ENCODE measurements around the gene SERTAD2. TPM values are rescaled to one million over a fixed set of nuclear protein-coding genes. Genes with fewer than 3 reads are reported as not detected.

Gene SERTAD2
- total RNA-seq, 1 donor from 2014 or later = 21.3 TPM

- no peak for DNase-seq (ENCODE audit: low read depth)
These were observed 19.0 kb upstream of the SERTAD2 start for GRCh38 chr2:64672708-64673107.

GRCh38 chr2:64670047-64670446, 16.3 kb upstream of the SERTAD2 start:
- no peak for DNase-seq (ENCODE audit: low read depth)

GRCh38 chr2:64669288-64669687, 15.6 kb upstream of the SERTAD2 start:
- DNase-seq (ENCODE audit: low read depth) = no peak

- DNase-seq (ENCODE audit: low read depth) = peak; percentile 46
These were observed 14.8 kb upstream of the SERTAD2 start for GRCh38 chr2:64668542-64668941.

- DNase-seq (ENCODE audit: low read depth) = no peak
These were observed 13.8 kb upstream of the SERTAD2 start for GRCh38 chr2:64667535-64667934.

- no peak for DNase-seq (ENCODE audit: low read depth)
These were observed 13.2 kb upstream of the SERTAD2 start for GRCh38 chr2:64666810-64667438.

GRCh38 chr2:64665709-64666108, 12.0 kb upstream of the SERTAD2 start:
- no peak for DNase-seq (ENCODE audit: low read depth)

- no peak for DNase-seq (ENCODE audit: low read depth)
These were observed 9.7 kb upstream of the SERTAD2 start for GRCh38 chr2:64663402-64663801.

- no peak for DNase-seq (ENCODE audit: low read depth)
These were observed 8.0 kb upstream of the SERTAD2 start for GRCh38 chr2:64661741-64662169.

GRCh38 chr2:64659252-64659651, 5.5 kb upstream of the SERTAD2 start:
- DNase-seq (ENCODE audit: low read depth) = no peak

GRCh38 chr2:64658269-64658668, 4.6 kb upstream of the SERTAD2 start:
- DNase-seq (ENCODE audit: low read depth) = no peak

- no peak for DNase-seq (ENCODE audit: low read depth)
These were observed 3.7 kb upstream of the SERTAD2 start for GRCh38 chr2:64657411-64657810.

- no peak for DNase-seq (ENCODE audit: low read depth)
These were observed 2.7 kb upstream of the SERTAD2 start for GRCh38 chr2:64656379-64656778.

GRCh38 chr2:64655873-64656272, 2.2 kb upstream of the SERTAD2 start:
- no peak for DNase-seq (ENCODE audit: low read depth)

- DNase-seq (ENCODE audit: low read depth) = no peak
These were observed 1.4 kb upstream of the SERTAD2 start for GRCh38 chr2:64655018-64655664.

GRCh38 chr2:64654063-64654811, 524 bp upstream of the SERTAD2 start:
- DNase-seq (ENCODE audit: low read depth) = peak; percentile 64

GRCh38 chr2:64652231-64653108, 1.2 kb downstream of the SERTAD2 start:
- DNase-seq (ENCODE audit: low read depth) = no peak

GRCh38 chr2:64651590-64651989, 2.1 kb downstream of the SERTAD2 start:
- no peak for DNase-seq (ENCODE audit: low read depth)

- DNase-seq (ENCODE audit: low read depth) = no peak
These were observed 2.9 kb downstream of the SERTAD2 start for GRCh38 chr2:64650722-64651338.

- DNase-seq (ENCODE audit: low read depth) = no peak
These were observed 3.4 kb downstream of the SERTAD2 start for GRCh38 chr2:64650296-64650695.

GRCh38 chr2:64649626-64650025, 4.1 kb downstream of the SERTAD2 start:
- DNase-seq (ENCODE audit: low read depth) = no peak

All from renal cortical epithelial cell (primary cell).